Common myeloid progenitor, CD34-positive (primary cell): Measurements from ENCODE around the gene UBR1.

Experiments used
- CTCF ChIA-PET: fragments of 350-600 bp; sonication (Branson Sonifier 250); formaldehyde crosslinking; loops from one replicate; lab custom pipeline; 2021; ENCODE audit warnings: antibody characterized with exemption; lab: Charles Lee
- POLR2A ChIA-PET: fragments of 350-600 bp; sonication (Branson Sonifier 250); formaldehyde crosslinking; loops from one replicate; lab custom pipeline; 2021; ENCODE audit warnings: antibody characterized with exemption; lab: Charles Lee
- DNase-seq, 3 donors: peaks; one replicate each; pipeline versions ENCODE4 v3.0.0 to v3.0.0-alpha.2; 2013
- H3K27ac ChIP-seq, 2 experiments: 1 replicate in 1 of 2; 2 replicates in 1 of 2; pipeline ENCODE4 v1.7.0; 2013; ENCODE audit warnings: inconsistent platforms in 2 of 2, low read length in 2 of 2, mild to moderate bottlenecking in 2 of 2, low read depth in 1 of 2, moderate library complexity in 1 of 2; ENCODE audit not compliant: severe bottlenecking in 2 of 2, insufficient read depth in 1 of 2, poor library complexity in 1 of 2
- H3K27me3 ChIP-seq, 5 experiments: replicated peaks in 2 of 5; 1 replicate in 3 of 5; 2 replicates in 2 of 5; pipeline versions ENCODE4 v1.6.1 to v1.7.0; 2013; ENCODE audit warnings: low read length in 4 of 5, mild to moderate bottlenecking in 2 of 5, moderate library complexity in 2 of 5, inconsistent platforms in 1 of 5; ENCODE audit not compliant: insufficient read depth in 5 of 5, control insufficient read depth in 4 of 5
- H3K36me3 ChIP-seq, 4 experiments: 1 replicate in 2 of 4; 2 replicates in 2 of 4; pipeline versions ENCODE4 v1.6.1 to v1.7.0; 2013; ENCODE audit warnings: low read length in 3 of 4, control low read depth in 1 of 4, mild to moderate bottlenecking in 1 of 4; ENCODE audit not compliant: control insufficient read depth in 4 of 4, insufficient read depth in 4 of 4
- H3K4me1 ChIP-seq, 4 experiments: 1 replicate in 3 of 4; 2 replicates in 1 of 4; pipeline versions ENCODE4 v1.6.1 to v1.7.1; 2013; ENCODE audit warnings: low read length in 3 of 4, mild to moderate bottlenecking in 3 of 4, control low read depth in 1 of 4, inconsistent platforms in 1 of 4, moderate library complexity in 1 of 4; ENCODE audit not compliant: control insufficient read depth in 4 of 4, insufficient read depth in 4 of 4; ENCODE audit errors: control extremely low read depth in 1 of 4
- H3K4me3 ChIP-seq, 7 experiments: 1 replicate in 4 of 7; 2 replicates in 3 of 7; pipeline versions ENCODE4 v1.5.1 to v1.7.0; 2013; ENCODE audit warnings: mild to moderate bottlenecking in 7 of 7, low read length in 6 of 7, moderate library complexity in 6 of 7, inconsistent platforms in 2 of 7, low read depth in 2 of 7, control low read depth in 1 of 7; ENCODE audit not compliant: insufficient read depth in 4 of 7, control insufficient read depth in 1 of 7; ENCODE audit errors: extremely low read depth in 1 of 7
- H3K9me3 ChIP-seq, 5 experiments: 1 replicate in 4 of 5; 2 replicates in 1 of 5; pipeline versions ENCODE4 v1.6.1 to v1.7.1; 2013; ENCODE audit warnings: low read length in 4 of 5, mild to moderate bottlenecking in 2 of 5, inconsistent platforms in 1 of 5, low read depth in 1 of 5, moderate library complexity in 1 of 5; ENCODE audit not compliant: control insufficient read depth in 4 of 5, insufficient read depth in 2 of 5; ENCODE audit errors: control extremely low read depth in 1 of 5
- WGBS: methylation state at CpG from one replicate; pipeline ENCODE4 v1.1.5; 2013; ENCODE audit not compliant: insufficient coverage; 5-methylcytosine and 5-hydroxymethylcytosine counted together

The UBR1 gene

GRCh38 chr15:43111354-43111753, 5.5 kb upstream of the UBR1 start:
- 100% methylated on average over 1 of the region's 3 CpGs for WGBS
- no peak for DNase-seq
- Histone ChIP-seq H3K9me3 (no peaks in the 10 kb centered on the region), H3K36me3 (no peaks in the 10 kb centered on the region), H3K27ac (no peak overlapping the region), H3K4me1 (peaks cover 3 to 17% (median 6%) of the 10 kb centered on the region in 4 experiments), H3K27me3 (no peaks in the 10 kb centered on the region), H3K4me3 (no peak overlapping the region)
- CTCF ChIA-PET: interaction anchor here (1.2 kb wide), 1 partner anchor 11 kb away, joined by 4 read pairs; no protein-coding TSS in a partner anchor
- POLR2A ChIA-PET: no interaction called here

- H3K9me3 ChIP-seq: no peaks in the 10 kb centered on the region
- H3K27ac ChIP-seq: no peak overlapping the region
- CTCF ChIA-PET: interaction anchor here (1.0 kb wide), 1 partner anchor 29 kb away, joined by 4 read pairs; no protein-coding TSS in a partner anchor
Measured at GRCh38 chr15:43107751-43108150, 1.9 kb upstream of the UBR1 start.

GRCh38 chr15:43106486-43106829, 620 bp upstream of the UBR1 start:
- 10% methylated on average over 2 of the region's 7 CpGs for WGBS
- H3K27ac ChIP-seq: peak overlapping the region; percentile 85 to 95
- H3K4me3 ChIP-seq: peak overlapping the region in 6 of 7 experiments; percentile 87 to 97 (median 91)
- H3K4me1 ChIP-seq: peaks cover 15 to 35% (median 21%) of the 10 kb centered on the region in 4 experiments
- DNase-seq: no peak
- no peaks in the 10 kb centered on the region for H3K27me3 ChIP-seq
- peaks cover 0 to 10% (median 9%) of the 10 kb centered on the region in 4 experiments for H3K36me3 ChIP-seq
- ChIA-PET CTCF (interaction anchor here (1.3 to 1.5 kb wide), 2 partner anchors 11 to 16 kb away, joined by 5 to 8 read pairs; no protein-coding TSS in a partner anchor), POLR2A (interaction anchor here (0.7 kb wide), 1 partner anchor 15 kb away, joined by 3 read pairs; no protein-coding TSS in a partner anchor)
- H3K9me3 ChIP-seq: no peaks in the 10 kb centered on the region

More at GRCh38 chr15:43107751-43108150, 1.9 kb upstream of the UBR1 start:
- no peak overlapping the region for H3K4me3 ChIP-seq
- peaks cover 0 to 3% (median 1%) of the 10 kb centered on the region in 4 experiments for H3K36me3 ChIP-seq
- 90% methylated on average over 1 of the region's 1 CpG for WGBS
- no peaks in the 10 kb centered on the region for H3K27me3 ChIP-seq
- peaks cover 15 to 35% (median 21%) of the 10 kb centered on the region in 4 experiments for H3K4me1 ChIP-seq
- peak in 2 of 3 donors; percentile 48 to 57 for DNase-seq
- POLR2A ChIA-PET: no interaction called here

GRCh38 chr15:43105077-43105736, 631 bp downstream of the UBR1 start:
- DNase-seq: peak; percentile 29 to 67 (median 50)
- Histone ChIP-seq H3K4me3 (peak overlapping the region; percentile 77 to 97 (median 90)), H3K4me1 (peaks cover 15 to 35% (median 21%) of the 10 kb centered on the region in 4 experiments), H3K27ac (peak overlapping the region; percentile 85 to 95), H3K9me3 (no peaks in the 10 kb centered on the region), H3K36me3 (peaks cover 0 to 20% (median 14%) of the 10 kb centered on the region in 4 experiments), H3K27me3 (no peaks in the 10 kb centered on the region)
- 31% methylated on average over 7 of the region's 11 CpGs for WGBS
- POLR2A ChIA-PET: interaction anchor here (1.0 kb wide), 1 partner anchor 29 kb away, joined by 3 read pairs; no protein-coding TSS in a partner anchor
- CTCF ChIA-PET: no interaction called here

GRCh38 chr15:43104426-43104825, 1.4 kb downstream of the UBR1 start:
- H3K4me1 ChIP-seq: peaks cover 15 to 35% (median 21%) of the 10 kb centered on the region in 4 experiments

GRCh38 chr15:43103907-43104306, 1.9 kb downstream of the UBR1 start:
- ChIA-PET POLR2A (no interaction called here), CTCF (interaction anchor here (1.0 to 1.7 kb wide), 3 partner anchors 12 to 65 kb away, joined by 3 to 6 read pairs (median 3); no protein-coding TSS in a partner anchor)
- H3K27me3 ChIP-seq: no peaks in the 10 kb centered on the region
- peaks cover 0 to 23% (median 16%) of the 10 kb centered on the region in 4 experiments for H3K36me3 ChIP-seq
- no peaks in the 10 kb centered on the region for H3K9me3 ChIP-seq
- no peak overlapping the region for H3K27ac ChIP-seq
- peaks cover 15 to 35% (median 21%) of the 10 kb centered on the region in 4 experiments for H3K4me1 ChIP-seq
- no peak for DNase-seq
- peak overlapping the region in 2 of 7 experiments; percentile 87 to 92 for H3K4me3 ChIP-seq
- no CpG with 5 or more reads among the region's 1 CpG for WGBS

More at GRCh38 chr15:43104426-43104825, 1.4 kb downstream of the UBR1 start:
- Histone ChIP-seq H3K27ac (peak overlapping the region in 1 of 2 experiments; percentile 54), H3K9me3 (no peaks in the 10 kb centered on the region), H3K27me3 (no peaks in the 10 kb centered on the region), H3K4me3 (peak overlapping the region in 3 of 7 experiments; percentile 37 to 92 (median 87)), H3K36me3 (peaks cover 0 to 23% (median 16%) of the 10 kb centered on the region in 4 experiments)
- CTCF ChIA-PET: interaction anchor here (1.6 kb wide), 1 partner anchor 17 kb away, joined by 3 read pairs; no protein-coding TSS in a partner anchor
- WGBS: 74% methylated on average over 3 of the region's 5 CpGs
- no peak for DNase-seq
- POLR2A ChIA-PET: interaction anchor here (1.0 kb wide), 1 partner anchor 30 kb away, joined by 3 read pairs; no protein-coding TSS in a partner anchor
